Fibroblast of the aortic adventitia (primary cell): Measurements from ENCODE around the gene NLRP9. TPM values are rescaled to one million over a fixed set of nuclear protein-coding genes. Genes with fewer than 3 reads are reported as not detected.

Source experiments
- DNase-seq: peaks from one replicate; pipeline ENCODE4 v3.0.0-alpha.2; 2010; ENCODE audit warnings: low read depth
- H3K4me3 ChIP-seq: 2 replicates; pipeline ENCODE4 v1.5.1; 2011; ENCODE audit warnings: low read depth, mild to moderate bottlenecking, control low read depth, low read length, moderate library complexity
- total RNA-seq: library from RNA; depleted of rRNA; stranded (reverse); fragments of >200 nt; gene quantifications from 2 replicates; pipeline ENCODE4 v1.2.3, GENCODE V29; 2012; ENCODE audit warnings: low replicate concordance
- TF ChIP-seq, protein P1 (sequence below): IDR thresholded peaks from 2 replicates; pipeline ENCODE4 v1.5.1; 2011; ENCODE audit warnings: mild to moderate bottlenecking, low read length, control low read depth, inconsistent platforms; ENCODE audit not compliant: insufficient read depth

NLRP9 gene
- total RNA-seq, 1 donor, result not detected

DNA sequence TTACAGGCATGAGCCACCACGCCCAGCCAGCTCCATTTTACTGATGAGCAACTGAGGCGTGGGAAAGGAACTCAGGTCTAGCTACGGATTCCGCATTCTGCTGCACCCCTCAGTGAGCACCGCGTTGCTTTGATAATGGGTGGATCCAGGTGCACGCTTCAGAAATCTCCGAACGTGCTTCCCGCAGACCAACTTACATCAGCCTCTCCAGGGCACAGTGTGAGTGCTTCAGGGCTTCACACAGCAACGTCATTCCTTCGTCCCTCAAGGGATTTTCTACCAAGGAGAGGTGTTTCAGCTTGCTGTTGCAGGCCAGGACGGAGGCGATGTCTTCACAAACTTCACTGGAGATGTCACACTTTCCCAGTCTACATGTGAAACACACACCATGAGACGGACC lies 21.7 kb downstream of the NLRP9 start:
- DNase-seq, result no peak
- TF ChIP-seq, protein P1, sequence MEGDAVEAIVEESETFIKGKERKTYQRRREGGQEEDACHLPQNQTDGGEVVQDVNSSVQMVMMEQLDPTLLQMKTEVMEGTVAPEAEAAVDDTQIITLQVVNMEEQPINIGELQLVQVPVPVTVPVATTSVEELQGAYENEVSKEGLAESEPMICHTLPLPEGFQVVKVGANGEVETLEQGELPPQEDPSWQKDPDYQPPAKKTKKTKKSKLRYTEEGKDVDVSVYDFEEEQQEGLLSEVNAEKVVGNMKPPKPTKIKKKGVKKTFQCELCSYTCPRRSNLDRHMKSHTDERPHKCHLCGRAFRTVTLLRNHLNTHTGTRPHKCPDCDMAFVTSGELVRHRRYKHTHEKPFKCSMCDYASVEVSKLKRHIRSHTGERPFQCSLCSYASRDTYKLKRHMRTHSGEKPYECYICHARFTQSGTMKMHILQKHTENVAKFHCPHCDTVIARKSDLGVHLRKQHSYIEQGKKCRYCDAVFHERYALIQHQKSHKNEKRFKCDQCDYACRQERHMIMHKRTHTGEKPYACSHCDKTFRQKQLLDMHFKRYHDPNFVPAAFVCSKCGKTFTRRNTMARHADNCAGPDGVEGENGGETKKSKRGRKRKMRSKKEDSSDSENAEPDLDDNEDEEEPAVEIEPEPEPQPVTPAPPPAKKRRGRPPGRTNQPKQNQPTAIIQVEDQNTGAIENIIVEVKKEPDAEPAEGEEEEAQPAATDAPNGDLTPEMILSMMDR, result no peak

DNA sequence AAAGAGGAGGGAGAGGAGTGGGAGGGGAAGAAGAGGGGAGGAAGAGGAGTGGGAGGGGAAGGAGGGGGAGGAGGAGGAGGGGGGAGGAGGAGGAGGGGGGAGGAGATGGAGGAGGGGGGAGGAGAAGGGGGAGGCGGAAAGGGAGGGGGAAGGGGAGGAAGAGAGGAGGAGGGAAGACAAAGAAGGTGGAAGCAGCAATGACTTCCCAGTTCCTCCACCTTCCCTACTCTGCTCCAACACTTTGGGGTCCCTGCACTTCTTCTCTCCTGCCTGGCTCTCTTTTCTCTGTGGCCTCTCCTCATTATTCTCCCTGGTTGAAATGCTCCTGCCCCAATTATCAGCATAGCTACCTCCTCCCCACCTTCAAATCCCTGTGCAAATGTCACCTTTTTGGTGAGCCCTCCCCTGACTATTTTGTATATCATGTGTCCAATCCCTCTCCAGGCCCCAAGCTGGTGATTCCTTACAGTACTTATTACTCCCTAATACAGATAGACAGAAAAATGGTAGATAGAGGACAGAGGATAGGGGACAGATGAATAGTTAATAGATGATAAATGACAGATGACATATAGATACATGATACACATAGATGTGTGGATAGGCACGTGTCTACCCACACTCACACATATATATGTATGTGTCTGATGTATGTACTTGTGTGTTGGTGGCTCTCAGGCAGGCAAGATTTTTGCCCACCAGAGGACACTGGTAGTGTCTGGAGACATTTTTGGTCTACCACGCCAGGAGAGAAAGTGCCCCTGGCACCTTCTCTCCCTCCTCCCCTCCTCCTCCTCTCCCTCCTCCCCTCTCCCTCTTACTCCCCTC lies 25.2 kb downstream of the NLRP9 start:
- DNase-seq, result no peak
- TF ChIP-seq, protein P1, result no peak
- H3K4me3 ChIP-seq, result no peak overlapping the region

More for the DNA sequence above, 21.7 kb downstream of the NLRP9 start:
- H3K4me3 ChIP-seq, result no peak overlapping the region

DNA sequence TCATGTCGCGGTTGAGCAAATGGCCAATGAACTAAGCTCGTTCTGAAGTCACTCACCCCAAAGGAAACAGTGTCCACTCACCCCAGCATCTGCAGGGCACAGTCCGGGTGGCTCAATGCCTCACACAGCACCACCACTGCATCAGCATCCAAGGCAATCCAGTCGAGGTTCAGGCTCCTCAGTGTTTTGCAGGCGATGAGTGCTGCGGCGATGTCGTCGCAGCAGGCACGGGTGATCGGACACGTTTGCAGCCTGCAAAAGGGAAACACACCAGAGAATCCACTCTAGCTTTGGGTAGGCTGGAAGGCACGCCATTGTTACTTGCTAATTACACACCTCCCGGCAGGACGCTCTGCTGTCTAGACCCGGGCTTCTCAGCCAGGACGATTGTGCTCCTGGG lies 26.5 kb downstream of the NLRP9 start:
- TF ChIP-seq, protein P1, result no peak
- no peak overlapping the region for H3K4me3 ChIP-seq
- DNase-seq, result no peak

DNA sequence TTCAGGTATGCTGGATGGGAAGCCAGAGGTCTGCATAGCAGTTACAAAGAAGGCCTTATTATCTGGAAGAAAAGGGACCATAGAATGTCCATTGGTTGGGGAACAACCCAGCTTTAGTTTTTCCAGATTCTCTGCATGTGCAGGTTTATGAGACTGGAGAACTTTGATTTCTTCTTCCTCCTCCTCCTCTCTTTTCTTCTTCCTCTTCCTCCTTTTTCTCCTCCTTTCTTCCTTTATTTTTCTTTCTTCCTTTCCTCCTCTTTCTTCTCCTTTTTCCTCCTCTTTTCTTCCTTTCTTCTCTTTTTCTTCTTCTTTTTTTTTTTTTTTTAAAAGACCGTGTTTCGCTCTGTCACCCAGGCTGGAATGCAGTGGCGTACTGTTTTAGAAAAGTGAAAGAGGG lies 32.2 kb downstream of the NLRP9 start:
- no peak overlapping the region for H3K4me3 ChIP-seq
- TF ChIP-seq, protein P1, result no peak
- no peak for DNase-seq

DNA sequence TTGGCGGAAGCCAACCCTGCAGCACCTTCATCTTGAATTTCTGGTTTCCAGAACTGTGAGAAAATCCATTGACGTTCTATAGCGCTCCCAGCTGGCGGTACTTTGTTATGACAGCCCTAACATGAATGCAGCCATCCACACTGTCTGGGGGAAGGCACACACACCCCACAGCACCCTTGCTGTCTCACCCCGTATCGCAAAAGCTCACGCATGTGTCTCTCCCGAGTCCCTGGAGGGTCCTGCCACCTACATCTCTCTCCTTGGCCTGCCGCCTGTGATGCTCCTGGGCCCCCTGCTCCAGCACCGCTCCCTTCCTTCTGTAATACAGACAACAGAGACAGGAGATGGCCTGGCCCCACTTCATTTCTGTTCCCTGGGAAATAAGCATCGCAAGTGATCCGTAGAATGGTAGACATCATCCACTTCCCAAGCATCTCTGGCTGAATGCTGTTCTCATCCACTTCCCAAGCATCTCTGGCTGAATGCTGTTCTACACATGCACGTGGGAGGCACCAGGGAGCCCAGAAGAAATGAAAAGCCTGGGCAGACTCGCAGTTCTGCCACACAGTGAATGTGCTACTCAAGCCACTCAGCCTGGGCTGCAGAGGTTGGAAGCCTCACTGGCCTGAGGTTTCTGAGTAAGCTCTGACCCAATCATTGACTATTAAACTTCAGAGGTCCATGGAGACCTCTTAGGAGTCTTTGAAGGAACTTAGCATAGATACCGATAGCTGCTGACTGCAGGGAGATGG lies 33.5 kb downstream of the NLRP9 start:
- H3K4me3 ChIP-seq, result no peak overlapping the region
- no peak for DNase-seq
- TF ChIP-seq, protein P1, result no peak

DNA sequence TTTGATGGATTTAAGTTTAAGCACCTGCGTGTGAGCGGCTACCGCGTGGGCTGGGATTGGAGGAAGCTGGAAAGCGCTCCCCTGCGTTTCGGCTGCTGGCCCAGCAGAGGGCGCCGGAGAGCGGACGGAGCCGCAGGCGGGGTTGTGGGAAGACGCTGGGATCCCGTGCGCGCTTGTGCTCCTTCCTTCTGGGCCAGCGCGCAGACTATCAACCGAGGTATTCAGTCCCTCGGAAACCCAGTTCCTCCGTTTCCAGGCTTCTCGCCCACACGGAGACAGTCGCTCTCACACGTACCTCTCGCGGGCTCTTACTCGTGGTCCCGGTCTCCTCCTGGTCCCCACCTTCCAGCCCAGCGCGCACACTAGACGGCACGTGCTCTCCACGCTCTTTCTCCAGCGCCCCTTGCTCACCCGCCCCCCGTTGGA lies 34.4 kb downstream of the NLRP9 start:
- H3K4me3 ChIP-seq, result no peak overlapping the region
- peak; percentile 8 for DNase-seq
- TF ChIP-seq, protein P1, result peak; percentile 64
